IMR-90 (cell line): ENCODE measurements around the gene ANKS3. TPM values are rescaled to one million over a fixed set of nuclear protein-coding genes. Genes with fewer than 3 reads are reported as not detected.

Experiments used
- ATAC-seq: fragments of 200-7000 bp; cut with Tn5 transposase; 2 replicates; pipeline ENCODE4 v1.9.1; 2020; ENCODE audit warnings: low read depth, mild to moderate bottlenecking, moderate library complexity
- BruUV-seq: library from RNA; stranded (reverse); fragments of 400-500 nt; replicated peaks from 2 replicates; lab custom pipeline; 2021; lab: Mats Ljungman, UMichigan
- CTCF ChIA-PET: fragments of 300-600 bp; formaldehyde crosslinking; extraction: SDS; loops from one replicate; lab custom pipeline; 2021; ENCODE audit warnings: antibody characterized with exemption; lab: Yijun Ruan, JAX
- POLR2A ChIA-PET: fragments of 300-600 bp; sonication (Branson Sonifier 250); formaldehyde crosslinking; loops from one replicate; lab custom pipeline; 2022; ENCODE audit warnings: antibody characterized with exemption; ENCODE audit not compliant: unreplicated experiment; lab: Charles Lee
- DNase-seq: peaks from one replicate; pipeline ENCODE4 v3.0.0; 2013
- H2AFZ ChIP-seq: replicated peaks from 2 replicates; pipeline ENCODE3; 2013; ENCODE audit warnings: low read length, mild to moderate bottlenecking; ENCODE audit not compliant: poor library complexity
- H2AK5ac ChIP-seq: 2 replicates; pipeline ENCODE4 v1.6.1; 2013; ENCODE audit warnings: low read depth, low read length, inconsistent platforms
- H2AK9ac ChIP-seq: replicated peaks from 2 replicates; pipeline ENCODE3; 2013; ENCODE audit warnings: mild to moderate bottlenecking, low read depth, low read length, moderate library complexity; ENCODE audit not compliant: poor library complexity
- H2BK120ac ChIP-seq: 2 replicates; pipeline ENCODE4 v1.6.1; 2013; ENCODE audit warnings: low read depth, low read length, inconsistent platforms
- H2BK15ac ChIP-seq: 3 replicates; pipeline ENCODE4 v1.6.1; 2013; ENCODE audit warnings: low read depth, low read length, inconsistent platforms
- H2BK20ac ChIP-seq: 2 replicates; pipeline ENCODE4 v1.6.1; 2013; ENCODE audit warnings: low read depth, mild to moderate bottlenecking, inconsistent platforms, low read length, moderate library complexity
- H2BK5ac ChIP-seq: 2 replicates; pipeline ENCODE4 v1.6.1; 2013; ENCODE audit warnings: mild to moderate bottlenecking, low read depth, low read length, inconsistent platforms; ENCODE audit not compliant: poor library complexity, severe bottlenecking
- H3K14ac ChIP-seq: replicated peaks from 2 replicates; pipeline ENCODE4 v1.6.1; 2013; ENCODE audit warnings: low read depth, low read length, inconsistent platforms
- H3K18ac ChIP-seq: 2 replicates; pipeline ENCODE4 v1.6.1; 2013; ENCODE audit warnings: low read depth, low read length, control low read depth
- H3K23ac ChIP-seq: 2 replicates; pipeline ENCODE4 v1.6.1; 2013; ENCODE audit warnings: low read depth, low read length, inconsistent platforms
- H3K27ac ChIP-seq: 2 replicates; pipeline ENCODE4 v1.5.1; 2013; ENCODE audit warnings: mild to moderate bottlenecking, control low read depth, low read length; ENCODE audit not compliant: insufficient read depth
- H3K27me3 ChIP-seq: 2 replicates; pipeline ENCODE4 v1.6.1; 2013; ENCODE audit warnings: low read length; ENCODE audit not compliant: control insufficient read depth, insufficient read depth
- H3K36me3 ChIP-seq: 2 replicates; pipeline ENCODE4 v1.6.1; 2013; ENCODE audit warnings: low read length, mixed read lengths; ENCODE audit not compliant: control insufficient read depth, insufficient read depth
- H3K4ac ChIP-seq: 2 replicates; pipeline ENCODE4 v1.6.1; 2013; ENCODE audit warnings: low read depth, low read length, inconsistent platforms
- H3K4me1 ChIP-seq: 2 replicates; pipeline ENCODE4 v1.6.1; 2013; ENCODE audit warnings: low read length, mixed read lengths; ENCODE audit not compliant: control insufficient read depth, insufficient read depth
- H3K4me2 ChIP-seq: 2 replicates; pipeline ENCODE4 v1.6.1; 2013; ENCODE audit warnings: low read depth, mild to moderate bottlenecking, control low read depth, low read length, moderate library complexity
- H3K4me3 ChIP-seq: 2 replicates; pipeline ENCODE4 v1.5.1; 2013; ENCODE audit warnings: low read depth, mild to moderate bottlenecking, control low read depth, low read length, moderate library complexity; ENCODE audit not compliant: insufficient read depth
- H3K56ac ChIP-seq: 2 replicates; pipeline ENCODE4 v1.6.1; 2013; ENCODE audit warnings: low read length, inconsistent platforms; ENCODE audit not compliant: insufficient read depth; ENCODE audit errors: extremely low read depth
- H3K79me1 ChIP-seq, 2 experiments: 2 replicates each; pipeline ENCODE4 v1.6.1; 2013; ENCODE audit warnings: low read length in 2 of 2, inconsistent platforms in 1 of 2, low read depth in 1 of 2
- H3K9ac ChIP-seq: 2 replicates; pipeline ENCODE4 v1.6.1; 2013; ENCODE audit warnings: low read depth, low read length, control low read depth
- H3K9me1 ChIP-seq: 2 replicates; pipeline ENCODE4 v1.6.1; 2013; ENCODE audit warnings: low read length, inconsistent platforms; ENCODE audit not compliant: insufficient read depth
- H3K9me3 ChIP-seq: 2 replicates; pipeline ENCODE4 v1.6.1; 2013; ENCODE audit warnings: low read length; ENCODE audit not compliant: control insufficient read depth, insufficient read depth
- H4K20me1 ChIP-seq: 2 replicates; pipeline ENCODE4 v1.6.1; 2013; ENCODE audit warnings: low read length, inconsistent platforms; ENCODE audit not compliant: insufficient read depth
- H4K5ac ChIP-seq: 2 replicates; pipeline ENCODE4 v1.6.1; 2013; ENCODE audit warnings: mild to moderate bottlenecking, low read depth, low read length, control low read depth
- H4K8ac ChIP-seq, 2 experiments: 2 replicates each; pipeline ENCODE4 v1.6.1; 2013; ENCODE audit warnings: low read depth in 2 of 2, low read length in 2 of 2, control low read depth in 1 of 2, inconsistent platforms in 1 of 2
- H4K91ac ChIP-seq: 2 replicates; pipeline ENCODE4 v1.6.1; 2013; ENCODE audit warnings: low read depth, low read length, inconsistent platforms; ENCODE audit not compliant: insufficient read depth
- BHLHE40 ChIP-seq: fragments of 150-350 bp; IDR thresholded peaks from 2 replicates; pipeline ENCODE4 v1.6.1; 2016; ENCODE audit warnings: mild to moderate bottlenecking, low read depth, low read length
- CEBPB ChIP-seq: IDR thresholded peaks from 2 replicates; pipeline ENCODE4 v1.6.1; 2012; ENCODE audit warnings: low read depth, low read length, improper control_type of control experiment
- MAFK ChIP-seq: IDR thresholded peaks from 2 replicates; pipeline ENCODE4 v1.6.1; 2012; ENCODE audit warnings: low read depth, low read length, improper control_type of control experiment
- SMC3 ChIP-seq: fragments of 150-350 bp; IDR thresholded peaks from 2 replicates; pipeline ENCODE4 v1.6.1; 2016; ENCODE audit warnings: low read depth, mild to moderate bottlenecking, antibody characterized with exemption, low read length, moderate library complexity
- USF2 ChIP-seq: fragments of 150-350 bp; IDR thresholded peaks from 2 replicates; pipeline ENCODE4 v1.6.1; 2017; ENCODE audit warnings: mild to moderate bottlenecking, antibody characterized with exemption, low read length, low read depth
- WGBS, 2 experiments: methylation state at CpG; one replicate each; pipeline versions ENCODE4 v1.1.5 to v1.1.7; 2013; ENCODE audit warnings: missing lambda C conversion rate in 2 of 2; ENCODE audit not compliant: insufficient read length in 1 of 2; ENCODE audit errors: extremely low coverage in 2 of 2; 5-methylcytosine and 5-hydroxymethylcytosine counted together
- dilution Hi-C: fragments of 300-500 bp; cut with HindIII; formaldehyde crosslinking; loops from one replicate; pipeline ENCODE4 v1.14.3; 2018; ENCODE audit warnings: low sequenced_read_pairs; ENCODE audit not compliant: unreplicated experiment
- in situ Hi-C: fragments of 300-500 bp; cut with MboI; formaldehyde crosslinking; loops from 3 replicates; pipeline ENCODE4 v1.14.3; 2019; ENCODE audit warnings: low sequenced_read_pairs, inconsistent platforms, mixed read lengths
- intact Hi-C: fragments of 100-400 bp; cut with micrococcal nuclease; formaldehyde crosslinking; loops from 2 replicates; pipeline ENCODE4 v1.10.0; 2022
- polyA plus RNA-seq, 3 experiments: library from polyadenylated mRNA; depleted of rRNA; stranded (reverse); fragments of >200 nt; gene quantifications; 2 replicates each; pipeline ENCODE4 v1.2.3, GENCODE V29; 2012; ENCODE audit warnings: low replicate concordance in 1 of 3
- total RNA-seq: library from RNA; depleted of rRNA; stranded (reverse); fragments of >200 nt; gene quantifications from 2 replicates; pipeline ENCODE4 v1.2.3, GENCODE V29; 2012

Gene ANKS3
- total and polyA plus RNA-seq, 2 of the 4 experiments (the other 2 are of a cell fraction): 24.4 to 25.0 TPM

- POLR2A ChIA-PET: no interaction called here
Observed at GRCh38 chr16:4663777-4664465, 70.2 kb downstream of the ANKS3 start.

More at GRCh38 chr16:4663777-4664465, 70.2 kb downstream of the ANKS3 start:
- Histone ChIP-seq H3K4me2 (no peak overlapping the region), H3K4me1 (no peaks in the 10 kb centered on the region), H2AK9ac (no peak overlapping the region), H3K23ac (no peak overlapping the region), H3K36me3 (peaks cover 52% of the 10 kb centered on the region), H2AFZ (no peak overlapping the region), H2BK5ac (no peak overlapping the region), H4K5ac (no peak overlapping the region), H2BK20ac (no peak overlapping the region), H3K79me1 (peaks cover 14 to 40% of the 10 kb centered on the region in 2 experiments), H2AK5ac (no peak overlapping the region), H3K18ac (no peak overlapping the region), H3K4me3 (no peak overlapping the region), H3K56ac (no peak overlapping the region), H4K8ac (no peak overlapping the region), H4K20me1 (peaks cover 35% of the 10 kb centered on the region; the same call in 1 of the 2 replicates), H3K9me3 (no peaks in the 10 kb centered on the region), H3K9me1 (peaks cover 2% of the 10 kb centered on the region; the same call in 1 of the 2 replicates), H2BK15ac (no peak overlapping the region), H3K9ac (no peak overlapping the region), H4K91ac (no peak overlapping the region), H3K27me3 (no peaks in the 10 kb centered on the region), H2BK120ac (no peak overlapping the region), H3K27ac (no peak overlapping the region), H3K4ac (no peak overlapping the region), H3K14ac (no peak overlapping the region)
- intact Hi-C loops: no loop called here
- in situ Hi-C loops: no loop called here
- BruUV-seq: no TSS peak
- CTCF ChIA-PET: no interaction called here
- TF ChIP-seq MAFK (no peak), USF2 (no peak), SMC3 (no peak), CEBPB (peak; percentile 17; the same call in 1 of the 2 replicates), BHLHE40 (no peak)
- DNase-seq (no peak), ATAC-seq (no peak)
- dilution Hi-C loops: no loop called here
- WGBS, 2 experiments: 88% methylated on average over 19 of the region's 25 CpGs; no CpG with 5 or more reads in 1 of the 2 experiments
